GM12878 (cell line): ENCODE measurements around the gene ADGRG1. TPM values are rescaled to one million over a fixed set of nuclear protein-coding genes. Genes with fewer than 3 reads are reported as not detected.

Experiments used
- ATAC-seq: fragments of 200-7000 bp; cut with Tn5 transposase; 3 replicates; pipeline ENCODE4 v1.9.1; 2020; ENCODE audit warnings: mild to moderate bottlenecking, moderate library complexity
- BruUV-seq: library from RNA; stranded (reverse); fragments of 400-500 nt; replicated peaks from 2 replicates; lab custom pipeline; 2021; lab: Mats Ljungman, UMichigan
- CTCF ChIA-PET: fragments of 300-600 bp; sonication (Branson Sonifier 250); formaldehyde crosslinking; extraction: SDS; loops from one replicate; lab custom pipeline; 2021; ENCODE audit warnings: inconsistent platforms; lab: Yijun Ruan, JAX
- POLR2A ChIA-PET: fragments of 350-600 bp; formaldehyde crosslinking; extraction: SDS; loops from one replicate; lab custom pipeline; 2021; ENCODE audit warnings: inconsistent platforms; lab: Charles Lee
- RAD21 ChIA-PET: fragments of 300-600 bp; sonication (Branson Sonifier 250); formaldehyde crosslinking; loops from one replicate; lab custom pipeline; 2023; ENCODE audit warnings: antibody characterized with exemption; ENCODE audit not compliant: unreplicated experiment; lab: Charles Lee
- SMC1A ChIA-PET: fragments of 300-600 bp; sonication (Branson Sonifier 250); formaldehyde crosslinking; loops from one replicate; lab custom pipeline; 2023; ENCODE audit not compliant: unreplicated experiment, uncharacterized antibody; lab: Charles Lee
- DNase-seq: peaks from one replicate; pipeline ENCODE4 v3.0.0-alpha.2; 2011; ENCODE audit warnings: low read depth, low spot score
- FAIRE-seq: peaks from 3 replicates; lab custom pipeline; 2011; peaks lifted over from hg19 to GRCh38; lab: Jason Lieb, UNC
- H2AFZ ChIP-seq: 2 replicates; pipeline ENCODE4 v1.6.0; 2011; ENCODE audit warnings: low read depth, low read length, control low read depth; ENCODE audit not compliant: control insufficient read depth
- H3K27ac ChIP-seq: 2 replicates; pipeline ENCODE4 v1.5.1; 2011; ENCODE audit warnings: control low read depth; ENCODE audit not compliant: control insufficient read depth, insufficient read depth
- H3K27me3 ChIP-seq, 2 experiments: replicated peaks in 1 of 2; 2 replicates each; pipeline versions ENCODE4 v1.6.0 to v1.6.1; 2011; ENCODE audit warnings: low read length in 1 of 2; ENCODE audit not compliant: control insufficient read depth in 2 of 2, insufficient read depth in 2 of 2
- H3K36me3 ChIP-seq, 2 experiments: 2 replicates each; pipeline ENCODE4 v1.5.1; 2011; ENCODE audit warnings: low read length in 1 of 2; ENCODE audit not compliant: control insufficient read depth in 2 of 2, insufficient read depth in 2 of 2
- H3K4me1 ChIP-seq: 2 replicates; pipeline ENCODE4 v1.6.1; 2011; ENCODE audit warnings: mild to moderate bottlenecking, low read length, moderate library complexity, mixed read lengths; ENCODE audit not compliant: control insufficient read depth, insufficient read depth
- H3K4me2 ChIP-seq: 2 replicates; pipeline ENCODE4 v1.6.0; 2011; ENCODE audit warnings: control low read depth; ENCODE audit not compliant: control insufficient read depth, insufficient read depth
- H3K4me3 ChIP-seq: fragments of 200-600 bp; sonication (generic); 2 replicates; pipeline ENCODE4 v1.5.1; 2016
- H3K79me2 ChIP-seq: 2 replicates; pipeline ENCODE4 v1.6.0; 2011; ENCODE audit warnings: low read length; ENCODE audit not compliant: control insufficient read depth, insufficient read depth
- H3K9ac ChIP-seq: 2 replicates; pipeline ENCODE4 v1.8.0; 2011; ENCODE audit warnings: low read length, control low read depth, mixed read lengths; ENCODE audit not compliant: control insufficient read depth, insufficient read depth
- H3K9me3 ChIP-seq: replicated peaks from 3 replicates; pipeline ENCODE4 v1.5.1; 2011; ENCODE audit warnings: mild to moderate bottlenecking, low read length; ENCODE audit not compliant: control insufficient read depth, insufficient read depth
- H4K20me1 ChIP-seq: 2 replicates; pipeline ENCODE4 v1.6.0; 2011; ENCODE audit not compliant: control insufficient read depth, insufficient read depth
- CREM ChIP-seq: IDR thresholded peaks from 2 replicates; pipeline ENCODE4 v1.6.1; 2014; ENCODE audit warnings: antibody characterized with exemption, low read depth
- EED ChIP-seq: sonication (generic); IDR thresholded peaks from 2 replicates; pipeline ENCODE4 v1.6.1; 2016; ENCODE audit warnings: antibody characterized with exemption, low read depth
- FOXK2 ChIP-seq: fragments of 450-650 bp; IDR thresholded peaks from 2 replicates; pipeline ENCODE4 v1.6.1; 2017; ENCODE audit warnings: mild to moderate bottlenecking, moderate library complexity
- MEF2B ChIP-seq: fragments of 450-650 bp; IDR thresholded peaks from 2 replicates; pipeline ENCODE4 v1.6.1; 2018; ENCODE audit warnings: mild to moderate bottlenecking, moderate library complexity; ENCODE audit not compliant: partially characterized antibody, poor library complexity, severe bottlenecking
- MXI1 ChIP-seq: fragments of 150-350 bp; IDR thresholded peaks from 2 replicates; pipeline ENCODE4 v1.6.1; 2011; ENCODE audit warnings: low read depth, mild to moderate bottlenecking, inconsistent platforms, low read length, improper control_type of control experiment
- STAT3 ChIP-seq: IDR thresholded peaks from 2 replicates; pipeline ENCODE4 v1.6.1; 2011; ENCODE audit warnings: low read depth, low read length, improper control_type of control experiment
- whole genome bisulfite sequencing: methylation state at CpG from one replicate; pipeline ENCODE4 v1.1.6; 2016; ENCODE audit warnings: low lambda C conversion rate; ENCODE audit not compliant: insufficient replicate concordance, insufficient coverage; ENCODE audit errors: missing lambda C conversion rate; 5-methylcytosine and 5-hydroxymethylcytosine counted together
- in situ Hi-C: fragments of 300-500 bp; cut with MboI; formaldehyde crosslinking; loops from 9 replicates; pipeline ENCODE4 v1.14.3; 2018; ENCODE audit warnings: mixed read lengths
- intact Hi-C: fragments of 100-400 bp; cut with micrococcal nuclease; formaldehyde crosslinking; loops from one replicate; pipeline ENCODE4 v1.14.2; 2022; ENCODE audit not compliant: unreplicated experiment
- polyA plus RNA-seq, 11 experiments: library from polyadenylated mRNA; depleted of rRNA in 4 of 11; unstranded in 6 of 11; stranded (reverse) in 5 of 11; fragments of >200 nt; fragmentation: Nextera tagmentation in 4 of 11; fragmentation: Illumina TruSeq in 1 of 11; extraction: Ambion mirVana in 4 of 11; extraction: Trizol in 1 of 11; gene quantifications; 1 replicate in 1 of 11; 2 replicates in 10 of 11; pipeline versions ENCODE4 v1.2.1 to v1.2.3, GENCODE V29; 2011 to 2016; ENCODE audit warnings: inconsistent platforms in 2 of 11, missing spikeins in 2 of 11, low read depth in 1 of 11
- total RNA-seq, 4 experiments: library from RNA; depleted of rRNA in 3 of 4; stranded (reverse); fragments of >200 nt in 3 of 4; fragmentation: Illumina TruSeq in 1 of 4; extraction: Trizol in 1 of 4; gene quantifications; 2 replicates each; pipeline versions ENCODE4 v1.2.1 to v1.2.3, GENCODE V29; 2013 to 2021
- TF ChIP-seq, protein P1 (sequence below): fragments of 450-650 bp; formaldehyde crosslinking; IDR thresholded peaks from 2 replicates; pipeline ENCODE4 v1.4.0; 2022; ENCODE audit warnings: mild to moderate bottlenecking, moderate library complexity

Gene ADGRG1
- total and polyA plus RNA-seq, 10 of the 15 experiments (the other 5 are each of a cell fraction or from before 2014, with no cell fraction given) = 0.07 to 2.0 (median 0.75) TPM

DNA sequence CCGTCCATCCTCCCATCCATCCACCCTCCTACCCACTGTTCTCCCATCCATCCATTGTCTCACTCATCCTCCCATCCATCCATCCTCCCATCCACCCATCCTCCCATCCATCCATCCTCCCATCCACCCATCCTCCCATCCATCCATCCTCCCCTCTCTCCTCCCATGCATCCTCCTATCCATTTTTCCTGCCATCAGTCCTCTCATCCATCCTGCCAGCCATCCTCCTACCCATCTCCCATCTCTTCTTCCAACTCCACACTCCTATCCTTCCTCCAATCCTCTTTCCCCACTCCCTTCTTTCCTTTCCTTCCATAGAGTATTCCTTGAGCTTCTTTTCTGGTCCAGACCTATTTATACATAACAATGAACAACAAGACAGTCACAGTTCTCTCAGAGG lies 78.3 kb downstream of the ADGRG1 start:
- Histone ChIP-seq H3K4me1 (no peaks in the 10 kb centered on the region), H3K9ac (no peak overlapping the region), H3K9me3 (no peaks in the 10 kb centered on the region), H4K20me1 (no peaks in the 10 kb centered on the region), H3K4me3 (no peak overlapping the region), H3K36me3 (no peaks in the 10 kb centered on the region), H3K27ac (no peak overlapping the region), H3K27me3 (no peaks in the 10 kb centered on the region), H3K79me2 (no peaks in the 10 kb centered on the region), H3K4me2 (no peak overlapping the region), H2AFZ (no peak overlapping the region)
- no TSS peak for BruUV-seq
- in situ Hi-C loops = no loop called here
- no peak for DNase-seq
- ChIA-PET SMC1A (no interaction called here), POLR2A (no interaction called here), RAD21 (no interaction called here), CTCF (no interaction called here)
- ATAC-seq = no peak
- FAIRE-seq = no peak
- no CpG with 5 or more reads among the region's 1 CpG for WGBS
- intact Hi-C loops = no loop called here
- no peak for TF ChIP-seq STAT3
- TF ChIP-seq, all 136 proteins: peak for 0

DNA sequence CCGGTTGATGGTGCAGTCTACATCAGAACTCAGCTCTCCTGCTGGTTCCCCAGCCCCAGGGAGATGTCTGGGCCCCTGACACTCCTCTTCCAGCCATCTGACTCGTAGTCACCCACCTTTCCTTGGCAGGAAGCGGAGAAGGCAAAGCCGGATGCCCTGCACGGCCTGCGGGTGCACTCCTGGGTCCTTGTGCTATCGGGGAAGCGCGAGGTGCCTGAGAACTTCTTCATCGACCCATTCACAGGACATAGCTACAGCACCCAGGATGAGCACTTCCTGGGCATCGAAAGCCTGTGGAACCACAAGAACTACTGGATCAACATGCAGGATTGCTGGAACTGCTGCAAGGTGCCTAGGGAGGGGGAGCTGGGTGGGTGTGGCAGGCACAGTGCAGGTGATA lies 78.9 kb downstream of the ADGRG1 start:
- POLR2A ChIA-PET = no interaction called here
- Histone ChIP-seq H3K79me2 (no peaks in the 10 kb centered on the region), H3K4me1 (no peaks in the 10 kb centered on the region), H3K4me3 (no peak overlapping the region), H3K9me3 (no peaks in the 10 kb centered on the region), H3K9ac (no peak overlapping the region), H3K27me3 (no peaks in the 10 kb centered on the region), H4K20me1 (no peaks in the 10 kb centered on the region), H3K27ac (no peak overlapping the region), H2AFZ (no peak overlapping the region), H3K36me3 (no peaks in the 10 kb centered on the region), H3K4me2 (no peak overlapping the region)
- ATAC-seq (no peak), DNase-seq (no peak), FAIRE-seq (no peak)
- CTCF ChIA-PET = no interaction called here
- TF ChIP-seq MXI1 (no peak), EED (no peak), FOXK2 (no peak), MEF2B (no peak), CREM (no peak)
- TF ChIP-seq, protein P1, sequence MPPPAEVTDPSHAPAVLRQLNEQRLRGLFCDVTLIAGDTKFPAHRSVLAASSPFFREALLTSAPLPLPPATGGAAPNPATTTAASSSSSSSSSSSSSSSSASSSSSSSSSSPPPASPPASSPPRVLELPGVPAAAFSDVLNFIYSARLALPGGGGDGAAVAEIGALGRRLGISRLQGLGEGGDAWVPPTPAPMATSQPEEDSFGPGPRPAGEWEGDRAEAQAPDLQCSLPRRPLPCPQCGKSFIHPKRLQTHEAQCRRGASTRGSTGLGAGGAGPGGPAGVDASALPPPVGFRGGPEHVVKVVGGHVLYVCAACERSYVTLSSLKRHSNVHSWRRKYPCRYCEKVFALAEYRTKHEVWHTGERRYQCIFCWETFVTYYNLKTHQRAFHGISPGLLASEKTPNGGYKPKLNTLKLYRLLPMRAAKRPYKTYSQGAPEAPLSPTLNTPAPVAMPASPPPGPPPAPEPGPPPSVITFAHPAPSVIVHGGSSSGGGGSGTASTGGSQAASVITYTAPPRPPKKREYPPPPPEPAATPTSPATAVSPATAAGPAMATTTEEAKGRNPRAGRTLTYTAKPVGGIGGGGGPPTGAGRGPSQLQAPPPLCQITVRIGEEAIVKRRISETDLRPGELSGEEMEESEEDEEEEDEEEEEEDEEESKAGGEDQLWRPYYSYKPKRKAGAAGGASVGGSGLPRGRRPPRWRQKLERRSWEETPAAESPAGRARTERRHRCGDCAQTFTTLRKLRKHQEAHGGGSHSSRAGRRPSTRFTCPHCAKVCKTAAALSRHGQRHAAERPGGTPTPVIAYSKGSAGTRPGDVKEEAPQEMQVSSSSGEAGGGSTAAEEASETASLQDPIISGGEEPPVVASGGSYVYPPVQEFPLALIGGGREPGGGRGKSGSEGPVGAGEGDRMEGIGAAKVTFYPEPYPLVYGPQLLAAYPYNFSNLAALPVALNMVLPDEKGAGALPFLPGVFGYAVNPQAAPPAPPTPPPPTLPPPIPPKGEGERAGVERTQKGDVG = no peak
- no TSS peak for BruUV-seq
- RAD21 ChIA-PET = no interaction called here
- SMC1A ChIA-PET = no interaction called here
- intact Hi-C loops = no loop called here
- in situ Hi-C loops = no loop called here
- 51% methylated on average over 11 of the region's 11 CpGs for WGBS
